OCI-LY7 (cell line): ENCODE results near the gene BTBD9.

ENCODE experiments used
- EZH2phosphoT487 ChIP-seq: fragments of 200-600 bp; sonication (generic); IDR thresholded peaks from 2 replicates; pipeline ENCODE4 v1.6.1; 2018; ENCODE audit warnings: low read depth, borderline replicate concordance, mild to moderate bottlenecking, mixed run types, antibody characterized with exemption, low read length, moderate library complexity, mixed read lengths
- TF ChIP-seq, protein P1 (sequence below): fragments of 200-600 bp; sonication (generic); conservative IDR thresholded peaks from 2 replicates; pipeline ENCODE4 v1.5.1; 2014; ENCODE audit warnings: mild to moderate bottlenecking, antibody characterized with exemption, low read length, moderate library complexity, mixed read lengths

DNA sequence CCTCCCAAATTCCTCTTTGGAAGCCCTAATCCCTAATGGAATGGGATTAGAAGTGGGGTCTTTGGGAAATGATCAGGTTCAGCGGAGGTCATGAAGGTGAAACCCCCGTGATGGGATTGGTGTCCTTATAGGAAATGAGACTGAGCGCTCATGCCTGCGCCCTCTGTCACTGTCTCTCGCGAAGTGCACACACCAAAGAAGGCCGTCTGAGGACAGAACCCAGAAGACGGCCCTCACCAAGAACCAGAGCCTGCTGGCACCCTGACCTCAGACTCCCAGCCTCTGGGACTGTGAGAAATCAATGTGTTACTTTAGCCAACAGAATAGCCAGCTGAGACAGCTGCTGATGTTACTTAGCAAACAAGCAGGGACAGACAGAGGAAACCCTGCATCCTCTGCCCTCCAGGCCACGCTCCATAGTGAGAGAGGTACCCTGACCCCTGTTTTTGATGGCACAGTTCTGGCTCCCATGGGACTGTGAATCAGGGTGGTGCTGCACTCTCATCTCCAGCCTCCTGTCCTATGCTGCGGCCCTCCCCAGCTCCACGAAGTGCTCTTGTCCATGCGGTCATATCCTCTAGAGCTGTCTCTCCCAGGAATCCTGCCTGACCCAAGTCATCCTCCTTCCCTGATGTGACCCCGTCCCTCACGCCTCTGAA, 450.9 kb downstream of the BTBD9 start:
- no peak for TF ChIP-seq EZH2phosphoT487
- TF ChIP-seq, protein P1, sequence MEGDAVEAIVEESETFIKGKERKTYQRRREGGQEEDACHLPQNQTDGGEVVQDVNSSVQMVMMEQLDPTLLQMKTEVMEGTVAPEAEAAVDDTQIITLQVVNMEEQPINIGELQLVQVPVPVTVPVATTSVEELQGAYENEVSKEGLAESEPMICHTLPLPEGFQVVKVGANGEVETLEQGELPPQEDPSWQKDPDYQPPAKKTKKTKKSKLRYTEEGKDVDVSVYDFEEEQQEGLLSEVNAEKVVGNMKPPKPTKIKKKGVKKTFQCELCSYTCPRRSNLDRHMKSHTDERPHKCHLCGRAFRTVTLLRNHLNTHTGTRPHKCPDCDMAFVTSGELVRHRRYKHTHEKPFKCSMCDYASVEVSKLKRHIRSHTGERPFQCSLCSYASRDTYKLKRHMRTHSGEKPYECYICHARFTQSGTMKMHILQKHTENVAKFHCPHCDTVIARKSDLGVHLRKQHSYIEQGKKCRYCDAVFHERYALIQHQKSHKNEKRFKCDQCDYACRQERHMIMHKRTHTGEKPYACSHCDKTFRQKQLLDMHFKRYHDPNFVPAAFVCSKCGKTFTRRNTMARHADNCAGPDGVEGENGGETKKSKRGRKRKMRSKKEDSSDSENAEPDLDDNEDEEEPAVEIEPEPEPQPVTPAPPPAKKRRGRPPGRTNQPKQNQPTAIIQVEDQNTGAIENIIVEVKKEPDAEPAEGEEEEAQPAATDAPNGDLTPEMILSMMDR: no peak
